GM23338 (cell line): Measurements from ENCODE around the gene POLR2L. TPM values are rescaled to one million over a fixed set of nuclear protein-coding genes. Genes with fewer than 3 reads are reported as not detected.
A peak's percentile ranks its signal among the peaks of the same experiment; 100 is the strongest.

Experiments
- ATAC-seq: fragments of 200-7000 bp; cut with Tn5 transposase; 3 replicates; pipeline ENCODE4 v1.9.1; 2020
- DNase-seq: peaks from one replicate; pipeline ENCODE4 v3.0.0-alpha.2; 2015; ENCODE audit warnings: low spot score
- H2AFZ ChIP-seq: fragments of 200-600 bp; sonication (generic); 2 replicates; pipeline ENCODE4 v1.8.0; 2016; ENCODE audit warnings: antibody characterized with exemption, mild to moderate bottlenecking, moderate library complexity
- H3F3A ChIP-seq: fragments of 200-600 bp; sonication (generic); replicated peaks from 2 replicates; pipeline ENCODE4 v1.8.0; 2017; ENCODE audit warnings: antibody characterized with exemption, mixed run types, low read depth
- H3K27ac ChIP-seq: fragments of 200-600 bp; sonication (generic); 2 replicates; pipeline ENCODE4 v1.6.1; 2016; ENCODE audit warnings: low read depth
- H3K27me3 ChIP-seq: fragments of 200-600 bp; sonication (generic); 2 replicates; pipeline ENCODE4 v1.8.0; 2016; ENCODE audit warnings: mild to moderate bottlenecking, mixed run types, moderate library complexity; ENCODE audit not compliant: insufficient read depth
- H3K36me3 ChIP-seq: fragments of 200-600 bp; sonication (generic); 2 replicates; pipeline ENCODE4 v1.8.0; 2016; ENCODE audit warnings: mild to moderate bottlenecking; ENCODE audit not compliant: insufficient read depth
- H3K4me1 ChIP-seq: fragments of 200-600 bp; sonication (generic); 2 replicates; pipeline ENCODE4 v1.8.0; 2016; ENCODE audit warnings: mild to moderate bottlenecking, moderate library complexity; ENCODE audit not compliant: insufficient read depth
- H3K4me2 ChIP-seq: fragments of 200-600 bp; sonication (generic); 2 replicates; pipeline ENCODE4 v1.7.1; 2017; ENCODE audit warnings: mixed run types
- H3K4me3 ChIP-seq: fragments of 200-600 bp; sonication (generic); 2 replicates; pipeline ENCODE4 v1.6.1; 2016; ENCODE audit warnings: mixed run types
- H3K79me2 ChIP-seq: fragments of 200-600 bp; sonication (generic); replicated peaks from 2 replicates; pipeline ENCODE4 v1.8.0; 2017; ENCODE audit warnings: mild to moderate bottlenecking; ENCODE audit not compliant: insufficient read depth
- H3K9me2 ChIP-seq: fragments of 200-600 bp; sonication (generic); 2 replicates; pipeline ENCODE4 v1.8.0; 2017; ENCODE audit not compliant: insufficient read depth
- H4K20me1 ChIP-seq: fragments of 200-600 bp; sonication (generic); replicated peaks from 2 replicates; pipeline ENCODE4 v1.8.0; 2017; ENCODE audit warnings: mild to moderate bottlenecking; ENCODE audit not compliant: insufficient read depth
- H3K27ac Mint-ChIP-seq: 2 replicates; pipeline ENCODE4 v1.8.0; 2020; ENCODE audit warnings: inconsistent platforms, mild to moderate bottlenecking, moderate library complexity, mixed read lengths
- H3K27me3 Mint-ChIP-seq: 3 replicates; pipeline ENCODE4 v1.8.0; 2022; ENCODE audit warnings: low read depth, mild to moderate bottlenecking, moderate library complexity, mixed read lengths, inconsistent platforms; ENCODE audit not compliant: insufficient read depth, poor library complexity
- H3K36me3 Mint-ChIP-seq: 3 replicates; pipeline ENCODE4 v1.8.0; 2021; ENCODE audit warnings: low read depth, mild to moderate bottlenecking, inconsistent platforms, moderate library complexity, mixed read lengths
- H3K4me1 Mint-ChIP-seq: 3 replicates; pipeline ENCODE4 v1.8.0; 2020; ENCODE audit warnings: mild to moderate bottlenecking, inconsistent platforms, mixed read lengths
- H3K4me3 Mint-ChIP-seq: 3 replicates; pipeline ENCODE4 v1.8.0; 2021; ENCODE audit warnings: moderate library complexity, mild to moderate bottlenecking, inconsistent platforms, mixed read lengths
- H3K9me3 Mint-ChIP-seq: 3 replicates; pipeline ENCODE4 v1.8.0; 2020; ENCODE audit warnings: moderate library complexity, mild to moderate bottlenecking, inconsistent platforms, mixed read lengths
- CREB1 ChIP-seq: fragments of 250-450 bp; sonication (Bioruptor Pico); IDR thresholded peaks from 2 replicates; pipeline ENCODE4 v1.5.0; 2020; ENCODE audit warnings: low read depth, mild to moderate bottlenecking, moderate library complexity
- EZH2 ChIP-seq: fragments of 200-600 bp; sonication (generic); IDR thresholded peaks from one replicate; pipeline ENCODE4 v1.8.0; 2017; ENCODE audit warnings: antibody characterized with exemption, mild to moderate bottlenecking, low read depth; ENCODE audit not compliant: unreplicated experiment
- EZH2phosphoT487 ChIP-seq: fragments of 200-600 bp; sonication (generic); IDR thresholded peaks from one replicate; pipeline ENCODE4 v1.8.1; 2018; ENCODE audit warnings: antibody characterized with exemption; ENCODE audit not compliant: unreplicated experiment
- JUNB ChIP-seq: IDR thresholded peaks from one replicate; pipeline ENCODE4 v1.6.1; 2016; ENCODE audit warnings: antibody characterized with exemption; ENCODE audit not compliant: unreplicated experiment
- NANOG ChIP-seq: IDR thresholded peaks from 2 replicates; pipeline ENCODE4 v1.6.1; 2016; ENCODE audit warnings: antibody characterized with exemption, borderline replicate concordance
- POLR2AphosphoS5 ChIP-seq: IDR thresholded peaks from 2 replicates; pipeline ENCODE4 v1.6.1; 2016; ENCODE audit warnings: antibody characterized with exemption, low read depth
- STAT1 ChIP-seq: IDR thresholded peaks from one replicate; pipeline ENCODE4 v1.6.1; 2016; ENCODE audit warnings: antibody characterized with exemption; ENCODE audit not compliant: unreplicated experiment
- ZNF331 ChIP-seq: fragments of 250-450 bp; sonication (Bioruptor Pico); IDR thresholded peaks from 2 replicates; pipeline ENCODE4 v1.5.0; 2020; ENCODE audit warnings: low read depth, mild to moderate bottlenecking, moderate library complexity
- polyA plus RNA-seq: library from polyadenylated mRNA; unstranded; fragments of >200 nt; fragmentation: Nextera tagmentation; extraction: Ambion mirVana; gene quantifications from 2 replicates; pipeline ENCODE4 v1.2.1, GENCODE V29; 2016
- total RNA-seq: library from RNA; depleted of rRNA; stranded (reverse); fragments of >200 nt; shearing (Covaris generic); gene quantifications from 2 replicates; pipeline ENCODE4 v1.2.3, GENCODE V29; 2014
- TF ChIP-seq, protein P1 (sequence below): IDR thresholded peaks from 2 replicates; pipeline ENCODE4 v1.6.1; 2016; ENCODE audit warnings: antibody characterized with exemption
- TF ChIP-seq, protein P2 (sequence below): fragments of 250-450 bp; sonication (Bioruptor Pico); IDR thresholded peaks from 2 replicates; pipeline ENCODE4 v1.5.0; 2020; ENCODE audit warnings: mild to moderate bottlenecking, moderate library complexity
- TF ChIP-seq, protein P3 (sequence below): IDR thresholded peaks from one replicate; pipeline ENCODE4 v1.6.1; 2018; ENCODE audit warnings: antibody characterized with exemption; ENCODE audit not compliant: unreplicated experiment

The POLR2L gene
- total and polyA plus RNA-seq, 2 experiments from 2014 or later, result 32.2 to 369 TPM

DNA sequence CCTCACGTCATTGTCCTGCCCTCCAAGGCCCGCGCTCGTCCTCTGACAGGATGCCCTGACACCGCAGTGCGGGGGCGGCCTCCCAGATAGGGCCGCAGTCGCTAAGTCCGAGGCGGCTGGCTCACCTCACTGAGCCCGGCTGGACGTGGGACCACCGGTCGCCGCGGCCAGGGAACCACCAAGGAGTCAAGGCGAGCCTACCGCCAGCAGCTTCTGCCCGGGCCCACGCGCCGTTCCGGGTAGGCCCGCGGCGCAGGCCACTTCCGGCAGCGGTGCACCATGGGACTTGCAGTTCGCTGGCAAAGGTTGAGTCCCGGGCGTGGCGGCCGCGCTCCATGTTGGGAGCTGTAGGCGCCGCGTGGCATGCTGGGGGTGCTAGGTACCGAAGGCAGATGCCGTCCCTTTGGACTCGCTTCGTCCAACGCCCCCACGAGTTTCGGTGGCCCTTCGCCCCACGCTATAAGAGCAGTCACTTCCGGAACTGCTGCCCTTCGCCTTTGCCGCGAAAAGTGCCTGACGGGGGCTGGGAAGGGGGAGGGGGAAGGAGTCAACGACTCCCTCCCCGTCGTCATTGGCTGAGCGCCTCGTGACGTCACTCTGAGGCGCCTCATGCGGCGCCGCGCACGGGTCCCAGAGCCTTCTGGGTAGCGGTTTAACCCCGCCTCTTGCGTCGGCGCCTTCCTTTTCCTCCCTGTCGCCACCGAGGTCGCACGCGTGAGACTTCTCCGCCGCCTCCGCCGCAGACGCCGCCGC, 32.9 kb downstream of the POLR2L start, which contains the start of gene RPLP2:
TSS of gene RPLP2 (plus strand) at position 681 of the 753 bp plus-strand sequence. CDS start 268 bp downstream, outside the sequence.
- H3K36me3 ChIP-seq, result peaks cover 22% of the 10 kb centered on the region
- H3K27ac ChIP-seq, result peak within 1 kb of the TSS; percentile 95
- peaks cover 14% of the 10 kb centered on the region for H3K4me1 ChIP-seq
- peaks cover 38% of the 10 kb centered on the region for H3K36me3 Mint-ChIP-seq
- peak within 1 kb of the TSS; percentile 100 for H3K27ac Mint-ChIP-seq
- no peaks in the 10 kb centered on the region for H3K27me3 ChIP-seq
- DNase-seq, result peak; percentile 97
- no peaks in the 10 kb centered on the region for H3K9me2 ChIP-seq
- peak within 1 kb of the TSS; percentile 98 for H3K4me3 ChIP-seq
- TF ChIP-seq EZH2phosphoT487 (no peak), STAT1 (no peak), POLR2AphosphoS5 (peak; percentile 82), CREB1 (CRISPR knock-in tag) (peak; percentile 100), ZNF331 (CRISPR knock-in tag) (no peak), JUNB (no peak), EZH2 (no peak), NANOG (no peak)
- TF ChIP-seq, protein P1, sequence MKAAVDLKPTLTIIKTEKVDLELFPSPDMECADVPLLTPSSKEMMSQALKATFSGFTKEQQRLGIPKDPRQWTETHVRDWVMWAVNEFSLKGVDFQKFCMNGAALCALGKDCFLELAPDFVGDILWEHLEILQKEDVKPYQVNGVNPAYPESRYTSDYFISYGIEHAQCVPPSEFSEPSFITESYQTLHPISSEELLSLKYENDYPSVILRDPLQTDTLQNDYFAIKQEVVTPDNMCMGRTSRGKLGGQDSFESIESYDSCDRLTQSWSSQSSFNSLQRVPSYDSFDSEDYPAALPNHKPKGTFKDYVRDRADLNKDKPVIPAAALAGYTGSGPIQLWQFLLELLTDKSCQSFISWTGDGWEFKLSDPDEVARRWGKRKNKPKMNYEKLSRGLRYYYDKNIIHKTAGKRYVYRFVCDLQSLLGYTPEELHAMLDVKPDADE, result peak; percentile 96
- TF ChIP-seq, protein P2, sequence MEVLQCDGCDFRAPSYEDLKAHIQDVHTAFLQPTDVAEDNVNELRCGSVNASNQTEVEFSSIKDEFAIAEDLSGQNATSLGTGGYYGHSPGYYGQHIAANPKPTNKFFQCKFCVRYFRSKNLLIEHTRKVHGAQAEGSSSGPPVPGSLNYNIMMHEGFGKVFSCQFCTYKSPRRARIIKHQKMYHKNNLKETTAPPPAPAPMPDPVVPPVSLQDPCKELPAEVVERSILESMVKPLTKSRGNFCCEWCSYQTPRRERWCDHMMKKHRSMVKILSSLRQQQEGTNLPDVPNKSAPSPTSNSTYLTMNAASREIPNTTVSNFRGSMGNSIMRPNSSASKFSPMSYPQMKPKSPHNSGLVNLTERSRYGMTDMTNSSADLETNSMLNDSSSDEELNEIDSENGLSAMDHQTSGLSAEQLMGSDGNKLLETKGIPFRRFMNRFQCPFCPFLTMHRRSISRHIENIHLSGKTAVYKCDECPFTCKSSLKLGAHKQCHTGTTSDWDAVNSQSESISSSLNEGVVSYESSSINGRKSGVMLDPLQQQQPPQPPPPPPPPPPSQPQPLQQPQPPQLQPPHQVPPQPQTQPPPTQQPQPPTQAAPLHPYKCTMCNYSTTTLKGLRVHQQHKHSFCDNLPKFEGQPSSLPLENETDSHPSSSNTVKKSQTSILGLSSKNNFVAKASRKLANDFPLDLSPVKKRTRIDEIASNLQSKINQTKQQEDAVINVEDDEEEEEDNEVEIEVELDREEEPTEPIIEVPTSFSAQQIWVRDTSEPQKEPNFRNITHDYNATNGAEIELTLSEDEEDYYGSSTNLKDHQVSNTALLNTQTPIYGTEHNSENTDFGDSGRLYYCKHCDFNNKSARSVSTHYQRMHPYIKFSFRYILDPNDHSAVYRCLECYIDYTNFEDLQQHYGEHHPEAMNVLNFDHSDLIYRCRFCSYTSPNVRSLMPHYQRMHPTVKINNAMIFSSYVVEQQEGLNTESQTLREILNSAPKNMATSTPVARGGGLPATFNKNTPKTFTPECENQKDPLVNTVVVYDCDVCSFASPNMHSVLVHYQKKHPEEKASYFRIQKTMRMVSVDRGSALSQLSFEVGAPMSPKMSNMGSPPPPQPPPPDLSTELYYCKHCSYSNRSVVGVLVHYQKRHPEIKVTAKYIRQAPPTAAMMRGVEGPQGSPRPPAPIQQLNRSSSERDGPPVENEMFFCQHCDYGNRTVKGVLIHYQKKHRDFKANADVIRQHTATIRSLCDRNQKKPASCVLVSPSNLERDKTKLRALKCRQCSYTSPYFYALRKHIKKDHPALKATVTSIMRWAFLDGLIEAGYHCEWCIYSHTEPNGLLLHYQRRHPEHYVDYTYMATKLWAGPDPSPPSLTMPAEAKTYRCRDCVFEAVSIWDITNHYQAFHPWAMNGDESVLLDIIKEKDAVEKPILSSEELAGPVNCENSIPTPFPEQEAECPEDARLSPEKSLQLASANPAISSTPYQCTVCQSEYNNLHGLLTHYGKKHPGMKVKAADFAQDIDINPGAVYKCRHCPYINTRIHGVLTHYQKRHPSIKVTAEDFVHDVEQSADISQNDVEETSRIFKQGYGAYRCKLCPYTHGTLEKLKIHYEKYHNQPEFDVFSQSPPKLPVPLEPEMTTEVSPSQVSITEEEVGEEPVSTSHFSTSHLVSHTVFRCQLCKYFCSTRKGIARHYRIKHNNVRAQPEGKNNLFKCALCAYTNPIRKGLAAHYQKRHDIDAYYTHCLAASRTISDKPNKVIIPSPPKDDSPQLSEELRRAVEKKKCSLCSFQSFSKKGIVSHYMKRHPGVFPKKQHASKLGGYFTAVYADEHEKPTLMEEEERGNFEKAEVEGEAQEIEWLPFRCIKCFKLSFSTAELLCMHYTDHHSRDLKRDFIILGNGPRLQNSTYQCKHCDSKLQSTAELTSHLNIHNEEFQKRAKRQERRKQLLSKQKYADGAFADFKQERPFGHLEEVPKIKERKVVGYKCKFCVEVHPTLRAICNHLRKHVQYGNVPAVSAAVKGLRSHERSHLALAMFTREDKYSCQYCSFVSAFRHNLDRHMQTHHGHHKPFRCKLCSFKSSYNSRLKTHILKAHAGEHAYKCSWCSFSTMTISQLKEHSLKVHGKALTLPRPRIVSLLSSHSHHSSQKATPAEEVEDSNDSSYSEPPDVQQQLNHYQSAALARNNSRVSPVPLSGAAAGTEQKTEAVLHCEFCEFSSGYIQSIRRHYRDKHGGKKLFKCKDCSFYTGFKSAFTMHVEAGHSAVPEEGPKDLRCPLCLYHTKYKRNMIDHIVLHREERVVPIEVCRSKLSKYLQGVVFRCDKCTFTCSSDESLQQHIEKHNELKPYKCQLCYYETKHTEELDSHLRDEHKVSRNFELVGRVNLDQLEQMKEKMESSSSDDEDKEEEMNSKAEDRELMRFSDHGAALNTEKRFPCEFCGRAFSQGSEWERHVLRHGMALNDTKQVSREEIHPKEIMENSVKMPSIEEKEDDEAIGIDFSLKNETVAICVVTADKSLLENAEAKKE, result no peak
- TF ChIP-seq, protein P3, sequence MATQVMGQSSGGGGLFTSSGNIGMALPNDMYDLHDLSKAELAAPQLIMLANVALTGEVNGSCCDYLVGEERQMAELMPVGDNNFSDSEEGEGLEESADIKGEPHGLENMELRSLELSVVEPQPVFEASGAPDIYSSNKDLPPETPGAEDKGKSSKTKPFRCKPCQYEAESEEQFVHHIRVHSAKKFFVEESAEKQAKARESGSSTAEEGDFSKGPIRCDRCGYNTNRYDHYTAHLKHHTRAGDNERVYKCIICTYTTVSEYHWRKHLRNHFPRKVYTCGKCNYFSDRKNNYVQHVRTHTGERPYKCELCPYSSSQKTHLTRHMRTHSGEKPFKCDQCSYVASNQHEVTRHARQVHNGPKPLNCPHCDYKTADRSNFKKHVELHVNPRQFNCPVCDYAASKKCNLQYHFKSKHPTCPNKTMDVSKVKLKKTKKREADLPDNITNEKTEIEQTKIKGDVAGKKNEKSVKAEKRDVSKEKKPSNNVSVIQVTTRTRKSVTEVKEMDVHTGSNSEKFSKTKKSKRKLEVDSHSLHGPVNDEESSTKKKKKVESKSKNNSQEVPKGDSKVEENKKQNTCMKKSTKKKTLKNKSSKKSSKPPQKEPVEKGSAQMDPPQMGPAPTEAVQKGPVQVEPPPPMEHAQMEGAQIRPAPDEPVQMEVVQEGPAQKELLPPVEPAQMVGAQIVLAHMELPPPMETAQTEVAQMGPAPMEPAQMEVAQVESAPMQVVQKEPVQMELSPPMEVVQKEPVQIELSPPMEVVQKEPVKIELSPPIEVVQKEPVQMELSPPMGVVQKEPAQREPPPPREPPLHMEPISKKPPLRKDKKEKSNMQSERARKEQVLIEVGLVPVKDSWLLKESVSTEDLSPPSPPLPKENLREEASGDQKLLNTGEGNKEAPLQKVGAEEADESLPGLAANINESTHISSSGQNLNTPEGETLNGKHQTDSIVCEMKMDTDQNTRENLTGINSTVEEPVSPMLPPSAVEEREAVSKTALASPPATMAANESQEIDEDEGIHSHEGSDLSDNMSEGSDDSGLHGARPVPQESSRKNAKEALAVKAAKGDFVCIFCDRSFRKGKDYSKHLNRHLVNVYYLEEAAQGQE, result no peak
- H3K79me2 ChIP-seq, result peaks cover 38% of the 10 kb centered on the region
- H3K9me3 Mint-ChIP-seq, result peaks cover 5% of the 10 kb centered on the region; the same call in 1 of the 3 replicates
- H3K4me1 Mint-ChIP-seq, result peaks cover 24% of the 10 kb centered on the region
- peaks cover 16% of the 10 kb centered on the region for H4K20me1 ChIP-seq
- H3F3A ChIP-seq, result peaks cover 61% of the 10 kb centered on the region
- peak; percentile 75 for ATAC-seq
- H2AFZ ChIP-seq, result peak within 1 kb of the TSS; percentile 94
- H3K27me3 Mint-ChIP-seq, result peaks cover 33% of the 10 kb centered on the region
- H3K4me2 ChIP-seq, result peak within 1 kb of the TSS; percentile 99
- H3K4me3 Mint-ChIP-seq, result peak within 1 kb of the TSS; percentile 94
